Stimulated activated naive B cell treated with anti-CD40 and anti-IgM and Interleukin-4, amounts not matched to agents 10 μg/mL and 1 μg/mL and 100 μg/mL, for 72 hours (primary cell): ENCODE measurements around the gene SGCG.
"Not testable (repeated sequence)": the region's sequence is repeated elsewhere in the genome, so short reads cannot be mapped to it uniquely, and the experiment has no call there.

ENCODE experiments used
- ATAC-seq, 2 donors: fragments of 150-1000 bp; cut with Tn5 transposase; replicated peaks; 2 replicates each; pipeline ENCODE4 v1.10.0; 2021; ENCODE audit warnings: moderate library complexity in 1 of 2
- DNase-seq: peaks from one replicate; pipeline ENCODE4 v3.0.0; 2021
- H3K27ac Mint-ChIP-seq: one replicate; pipeline ENCODE4 v1.8.0; 2022; ENCODE audit warnings: mild to moderate bottlenecking, mixed read lengths
- H3K27me3 Mint-ChIP-seq, 2 donors: one replicate each; pipeline ENCODE4 v1.8.0; 2022; ENCODE audit warnings: mixed read lengths in 2 of 2
- H3K36me3 Mint-ChIP-seq, 2 donors: one replicate each; pipeline ENCODE4 v1.8.0; 2022; ENCODE audit warnings: mixed read lengths in 2 of 2, mild to moderate bottlenecking in 1 of 2
- H3K4me1 Mint-ChIP-seq, 2 donors: one replicate each; pipeline ENCODE4 v1.8.0; 2022; ENCODE audit warnings: mixed read lengths in 2 of 2, mild to moderate bottlenecking in 1 of 2
- H3K4me3 Mint-ChIP-seq, 2 donors: one replicate each; pipeline ENCODE4 v1.8.0; 2022; ENCODE audit warnings: mild to moderate bottlenecking in 2 of 2, mixed read lengths in 2 of 2, moderate library complexity in 1 of 2
- H3K9me3 Mint-ChIP-seq, 2 donors: one replicate each; pipeline ENCODE4 v1.8.0; 2022; ENCODE audit warnings: mixed read lengths in 2 of 2, mild to moderate bottlenecking in 1 of 2

Gene SGCG

DNA sequence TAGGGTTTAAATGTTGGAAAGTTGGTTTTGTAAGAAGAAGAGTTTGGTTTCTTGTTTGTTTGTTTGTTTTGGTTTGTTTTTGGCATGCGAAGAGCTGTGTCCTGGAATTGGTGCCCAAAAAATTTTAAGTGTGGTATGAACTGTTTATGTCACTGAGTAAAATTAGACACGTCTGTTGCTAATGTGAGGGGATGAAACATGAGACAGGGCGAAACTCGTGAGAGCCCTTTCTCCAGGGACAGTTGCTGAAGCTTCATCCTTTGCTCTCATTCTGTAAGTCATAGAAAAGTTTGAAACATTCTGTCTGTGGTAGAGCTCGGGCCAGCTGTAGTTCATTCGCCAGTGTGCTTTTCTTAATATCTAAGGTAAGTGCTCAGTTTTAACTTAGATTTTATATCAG lies at the start of gene SGCG:
SGCG (plus strand) TSS at position 269 of the 400 bp plus-strand sequence. CDS start 22,716 bp downstream, outside the sequence.
- H3K27me3 Mint-ChIP-seq, result no peaks in the 10 kb centered on the region
- no peak within 1 kb of the TSS for H3K4me3 Mint-ChIP-seq
- H3K36me3 Mint-ChIP-seq, result peaks cover 0 to 3% of the 10 kb centered on the region in 2 donors
- DNase-seq (no peak), ATAC-seq (no peak)
- H3K27ac Mint-ChIP-seq, result no peak within 1 kb of the TSS
- peaks cover 7 to 9% of the 10 kb centered on the region in 2 donors for H3K9me3 Mint-ChIP-seq
- H3K4me1 Mint-ChIP-seq, result no peaks in the 10 kb centered on the region

GRCh38 chr13:23134542-23134941 lies 46.2 kb upstream of the SGCG start:
- Mint-ChIP-seq H3K36me3 (no peaks in the 10 kb centered on the region), H3K27ac (no peak overlapping the region), H3K4me3 (no peak overlapping the region), H3K9me3 (no peaks in the 10 kb centered on the region), H3K4me1 (peaks cover 0 to 2% of the 10 kb centered on the region in 2 donors), H3K27me3 (peaks cover 5 to 8% of the 10 kb centered on the region in 2 donors)
- no peak for DNase-seq
- no peak for ATAC-seq

- DNase-seq, result no peak
- H3K27me3 Mint-ChIP-seq, result peaks cover 0 to under 1% of the 10 kb centered on the region in 2 donors
- peaks cover 0 to 2% of the 10 kb centered on the region in 2 donors for H3K4me1 Mint-ChIP-seq
- no peak overlapping the region for H3K27ac Mint-ChIP-seq
- H3K9me3 Mint-ChIP-seq, result peaks cover 0 to 3% of the 10 kb centered on the region in 2 donors
- no peak for ATAC-seq
- no peaks in the 10 kb centered on the region for H3K36me3 Mint-ChIP-seq
- H3K4me3 Mint-ChIP-seq, result no peak overlapping the region
These were observed 40.3 kb upstream of the SGCG start for GRCh38 chr13:23140492-23140891.

- DNase-seq (no peak), ATAC-seq (no peak)
- no peaks in the 10 kb centered on the region for H3K4me1 Mint-ChIP-seq
- peaks cover 0 to 3% of the 10 kb centered on the region in 2 donors for H3K9me3 Mint-ChIP-seq
- H3K36me3 Mint-ChIP-seq, result no peaks in the 10 kb centered on the region
- H3K27me3 Mint-ChIP-seq, result no peaks in the 10 kb centered on the region
- H3K27ac Mint-ChIP-seq, result no peak overlapping the region
- no peak overlapping the region for H3K4me3 Mint-ChIP-seq
These were observed 38.8 kb upstream of the SGCG start for GRCh38 chr13:23141964-23142363.

- not testable (repeated sequence) for H3K4me3 Mint-ChIP-seq, ATAC-seq, H3K27ac Mint-ChIP-seq, H3K4me1 Mint-ChIP-seq, H3K36me3 Mint-ChIP-seq, DNase-seq, H3K27me3 Mint-ChIP-seq, H3K9me3 Mint-ChIP-seq
These were observed 38.2 kb upstream of the SGCG start for GRCh38 chr13:23142607-23143006.

- ATAC-seq (no peak), DNase-seq (no peak)
- Mint-ChIP-seq H3K27me3 (no peaks in the 10 kb centered on the region), H3K36me3 (no peaks in the 10 kb centered on the region), H3K4me1 (no peaks in the 10 kb centered on the region), H3K4me3 (no peak overlapping the region), H3K9me3 (peaks cover 0 to 3% of the 10 kb centered on the region in 2 donors), H3K27ac (no peak overlapping the region)
These were observed 36.3 kb upstream of the SGCG start for GRCh38 chr13:23144431-23144830.

- Mint-ChIP-seq H3K27me3 (no peaks in the 10 kb centered on the region), H3K27ac (no peak overlapping the region), H3K4me3 (no peak overlapping the region), H3K36me3 (no peaks in the 10 kb centered on the region), H3K9me3 (peaks cover 0 to 3% of the 10 kb centered on the region in 2 donors), H3K4me1 (no peaks in the 10 kb centered on the region)
- ATAC-seq (no peak), DNase-seq (no peak)
These were observed 34.8 kb upstream of the SGCG start for GRCh38 chr13:23146006-23146405.

- ATAC-seq (peak in 1 of 2 donors; percentile 18), DNase-seq (no peak)
- Mint-ChIP-seq H3K4me1 (no peaks in the 10 kb centered on the region), H3K27ac (no peak overlapping the region), H3K4me3 (no peak overlapping the region), H3K9me3 (peaks cover 0 to 6% of the 10 kb centered on the region in 2 donors), H3K27me3 (no peaks in the 10 kb centered on the region), H3K36me3 (no peaks in the 10 kb centered on the region)
These were observed 33.8 kb upstream of the SGCG start for GRCh38 chr13:23146811-23147625.

DNA sequence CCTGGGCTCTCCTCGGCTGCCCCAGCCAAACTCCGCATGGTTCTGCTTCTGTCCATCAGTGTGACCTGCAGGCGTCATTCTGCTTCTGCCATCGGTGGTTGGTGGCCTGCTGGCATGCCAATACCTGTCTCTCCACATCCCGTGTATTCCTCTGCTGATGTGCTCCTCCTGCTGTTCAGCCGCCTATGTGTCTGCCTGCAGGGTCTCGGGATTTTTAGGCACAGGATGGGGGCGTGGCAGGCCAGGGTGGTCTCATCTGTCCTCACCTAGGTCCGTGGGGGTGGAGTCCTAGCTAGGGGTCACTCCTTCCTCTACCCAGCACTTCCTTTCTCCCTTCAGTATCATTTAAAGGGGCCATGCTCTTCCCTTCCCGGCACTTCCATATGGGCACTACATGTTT lies 33.0 kb upstream of the SGCG start:
- H3K27me3 Mint-ChIP-seq, result no peaks in the 10 kb centered on the region
- no peak overlapping the region for H3K27ac Mint-ChIP-seq

DNA sequence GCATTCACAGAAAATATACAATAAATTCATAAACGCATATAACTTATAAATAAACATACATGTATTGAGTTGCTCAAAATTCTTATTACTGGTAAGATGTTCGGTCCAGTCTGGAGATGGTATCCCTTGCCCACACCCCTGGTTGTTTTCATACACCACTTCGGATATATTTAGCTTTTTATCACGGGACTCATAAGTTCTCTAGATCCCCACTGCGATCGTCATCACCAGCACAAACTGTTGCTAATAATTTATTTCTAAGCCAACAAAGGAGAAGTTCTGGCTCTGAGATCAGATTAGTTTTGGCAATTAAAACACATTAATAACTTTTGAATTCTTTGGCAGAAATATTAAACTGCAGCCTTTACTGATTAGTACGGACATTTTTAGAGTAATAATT lies 23.0 kb upstream of the SGCG start:
- Mint-ChIP-seq H3K27me3 (peaks cover 25 to 37% of the 10 kb centered on the region in 2 donors), H3K4me1 (peaks cover 3 to 8% of the 10 kb centered on the region in 2 donors), H3K36me3 (peaks cover 0 to 2% of the 10 kb centered on the region in 2 donors), H3K9me3 (peaks cover 0 to 4% of the 10 kb centered on the region in 2 donors), H3K27ac (no peak overlapping the region), H3K4me3 (no peak overlapping the region)
- DNase-seq (no peak), ATAC-seq (no peak)

More for the DNA sequence above, 33.0 kb upstream of the SGCG start:
- Mint-ChIP-seq H3K9me3 (peaks cover 0 to 4% of the 10 kb centered on the region in 2 donors), H3K4me3 (no peak overlapping the region), H3K36me3 (no peaks in the 10 kb centered on the region), H3K4me1 (no peaks in the 10 kb centered on the region)
- ATAC-seq (no peak), DNase-seq (no peak)

DNA sequence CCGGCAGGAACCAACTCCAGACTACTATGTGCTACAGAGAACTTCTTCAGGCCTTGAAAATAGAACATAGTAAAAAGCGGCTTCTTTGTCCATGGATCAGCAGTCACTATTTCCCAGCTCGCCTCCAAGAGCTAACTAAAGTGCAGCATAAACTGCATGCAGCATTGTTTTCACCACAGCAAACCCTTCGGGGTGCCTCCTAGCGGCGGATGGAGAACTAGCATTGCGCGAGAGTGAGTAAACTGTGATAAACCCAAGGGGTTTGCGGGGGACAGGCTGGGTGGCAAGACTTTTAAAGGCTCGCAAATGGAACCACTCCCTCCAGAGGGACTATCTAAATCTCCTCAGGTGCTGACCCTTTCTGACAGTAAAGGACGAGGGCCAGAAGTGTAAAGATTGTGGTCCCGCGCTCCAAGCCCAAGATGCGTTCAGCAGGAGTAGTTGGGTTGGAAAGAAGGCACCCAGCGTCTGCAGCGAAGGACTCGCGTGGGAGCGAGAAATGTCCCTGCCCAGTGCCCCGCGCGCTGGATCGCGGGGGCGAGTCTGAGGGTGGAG lies 21.5 kb upstream of the SGCG start:
- no peak for DNase-seq
- Mint-ChIP-seq H3K27me3 (peaks cover 25 to 31% of the 10 kb centered on the region in 2 donors), H3K4me1 (peaks cover 3 to 8% of the 10 kb centered on the region in 2 donors), H3K36me3 (peaks cover 0 to 2% of the 10 kb centered on the region in 2 donors), H3K4me3 (peak overlapping the region in 1 of 2 donors; percentile 17), H3K27ac (peak overlapping the region; percentile 5), H3K9me3 (peaks cover 0 to 2% of the 10 kb centered on the region in 2 donors)
- peak in 1 of 2 donors; percentile 33 for ATAC-seq

DNA sequence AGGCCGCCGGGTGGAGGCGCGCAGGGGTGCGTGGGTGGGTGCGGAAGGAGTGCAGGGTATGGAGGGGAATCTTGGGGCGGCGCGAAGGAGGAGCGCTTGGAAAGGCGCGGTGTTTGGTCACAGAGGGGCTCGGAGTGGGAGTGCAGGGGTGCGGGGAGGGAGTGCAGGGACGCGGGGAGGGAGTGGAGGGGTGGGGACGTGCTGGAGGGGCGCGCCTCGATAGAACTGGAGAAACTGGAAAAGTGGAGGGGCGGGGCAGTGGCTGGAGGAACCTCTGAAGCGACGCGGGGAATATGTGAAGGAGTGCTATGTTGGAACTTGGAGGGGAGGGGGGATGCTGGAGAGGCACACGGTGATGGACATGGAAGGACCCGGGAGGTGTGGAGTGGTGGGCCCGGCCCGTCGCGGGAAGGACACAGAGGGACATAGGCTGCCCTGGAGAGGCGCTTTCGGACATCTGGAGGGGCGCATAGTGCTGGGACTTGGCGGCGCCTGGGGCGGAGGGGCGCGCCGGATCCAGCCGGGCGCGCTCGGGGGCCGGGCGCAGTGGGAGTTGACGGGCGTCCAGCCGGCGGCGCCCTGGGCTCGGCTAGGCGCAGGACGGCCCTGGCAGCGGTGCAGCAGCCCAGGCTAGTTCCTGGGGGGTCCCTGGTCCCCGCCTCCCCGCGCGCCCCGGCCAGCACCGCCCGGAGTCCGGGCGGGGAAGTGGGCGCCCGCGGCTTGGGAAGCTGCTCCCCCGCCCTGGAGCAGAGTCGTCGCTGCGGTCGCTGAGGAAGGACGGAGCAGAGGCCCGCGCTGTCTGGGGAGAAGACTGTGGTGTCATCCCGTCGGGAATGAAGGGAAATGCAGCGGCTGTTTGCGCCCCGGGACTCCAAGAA lies 20.8 kb upstream of the SGCG start:
- Mint-ChIP-seq H3K9me3 (peaks cover 0 to 2% of the 10 kb centered on the region in 2 donors), H3K4me1 (peaks cover 3 to 8% of the 10 kb centered on the region in 2 donors), H3K4me3 (peak overlapping the region in 1 of 2 donors; percentile 17), H3K27ac (no peak overlapping the region), H3K36me3 (peaks cover 0 to 2% of the 10 kb centered on the region in 2 donors), H3K27me3 (peaks cover 25 to 26% of the 10 kb centered on the region in 2 donors)
- no peak for ATAC-seq
- no peak for DNase-seq

DNA sequence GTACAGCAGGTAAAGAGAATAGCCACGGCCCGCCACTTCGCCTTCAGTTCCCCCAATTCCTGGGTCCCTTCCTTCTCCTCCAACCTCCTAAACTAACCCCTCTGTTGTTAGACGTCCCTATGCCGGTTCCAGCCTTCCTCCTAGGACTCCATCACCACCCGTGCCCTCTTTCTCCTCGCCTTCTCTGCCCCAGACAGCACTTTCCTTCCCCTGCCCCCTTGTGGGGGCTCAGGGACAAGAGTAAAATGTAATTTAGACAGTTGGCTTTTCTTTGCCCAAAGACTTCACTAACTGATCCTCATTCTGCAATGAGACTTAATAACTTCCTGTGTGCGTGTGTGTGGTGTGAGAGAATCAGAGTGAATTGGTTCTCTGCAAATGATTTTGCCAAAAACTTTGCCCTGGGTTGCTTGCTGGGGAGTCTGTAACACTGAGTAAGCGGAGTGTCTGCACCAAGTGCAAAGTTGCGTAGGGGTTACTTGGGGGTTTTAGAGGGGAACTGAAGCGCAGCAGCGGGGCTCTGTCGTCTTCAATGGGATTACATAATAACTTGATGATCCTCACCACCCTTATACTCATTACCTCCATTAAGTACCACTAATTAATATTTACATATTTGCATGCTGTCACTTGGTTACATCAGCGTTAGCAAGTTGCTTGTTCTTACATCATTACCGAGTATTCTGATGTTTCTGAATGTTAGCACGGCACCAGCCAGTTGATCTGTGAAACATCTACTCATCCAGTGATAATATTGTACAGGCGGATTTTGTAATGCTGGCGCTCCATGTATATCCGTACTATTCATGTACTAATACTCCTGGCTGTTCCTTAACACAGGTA lies 19.9 kb upstream of the SGCG start:
- ATAC-seq (no peak), DNase-seq (no peak)
- peaks cover 3 to 8% of the 10 kb centered on the region in 2 donors for H3K4me1 Mint-ChIP-seq
- H3K36me3 Mint-ChIP-seq, result peaks cover 0 to 2% of the 10 kb centered on the region in 2 donors
- H3K4me3 Mint-ChIP-seq, result peak overlapping the region in 1 of 2 donors; percentile 8
- H3K9me3 Mint-ChIP-seq, result peaks cover 0 to 1% of the 10 kb centered on the region in 2 donors
- H3K27me3 Mint-ChIP-seq, result peaks cover 25 to 26% of the 10 kb centered on the region in 2 donors
- H3K27ac Mint-ChIP-seq, result no peak overlapping the region
